Measurements from ENCODE around the gene CFDP1.

DNA sequence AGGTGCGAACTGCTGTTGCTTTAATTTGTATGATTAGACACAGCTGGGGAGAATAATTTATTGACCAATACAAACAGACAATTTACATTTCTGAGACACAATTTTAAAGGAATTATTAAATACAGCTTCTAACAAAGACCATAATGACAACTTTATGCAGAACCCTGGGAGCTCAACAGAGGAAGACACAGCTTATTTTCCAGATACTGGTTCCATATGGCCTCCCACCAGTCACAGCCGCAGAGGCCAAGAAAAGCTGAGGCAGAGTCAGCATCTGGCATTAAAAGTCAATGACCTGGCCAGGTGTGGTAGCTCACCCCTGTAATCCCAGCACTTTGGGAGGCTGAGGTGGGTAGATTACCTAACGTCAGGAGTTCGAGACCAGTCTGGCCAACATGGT, 115.8 kb downstream of the CFDP1 start:
- TF ChIP-seq, protein P1, sequence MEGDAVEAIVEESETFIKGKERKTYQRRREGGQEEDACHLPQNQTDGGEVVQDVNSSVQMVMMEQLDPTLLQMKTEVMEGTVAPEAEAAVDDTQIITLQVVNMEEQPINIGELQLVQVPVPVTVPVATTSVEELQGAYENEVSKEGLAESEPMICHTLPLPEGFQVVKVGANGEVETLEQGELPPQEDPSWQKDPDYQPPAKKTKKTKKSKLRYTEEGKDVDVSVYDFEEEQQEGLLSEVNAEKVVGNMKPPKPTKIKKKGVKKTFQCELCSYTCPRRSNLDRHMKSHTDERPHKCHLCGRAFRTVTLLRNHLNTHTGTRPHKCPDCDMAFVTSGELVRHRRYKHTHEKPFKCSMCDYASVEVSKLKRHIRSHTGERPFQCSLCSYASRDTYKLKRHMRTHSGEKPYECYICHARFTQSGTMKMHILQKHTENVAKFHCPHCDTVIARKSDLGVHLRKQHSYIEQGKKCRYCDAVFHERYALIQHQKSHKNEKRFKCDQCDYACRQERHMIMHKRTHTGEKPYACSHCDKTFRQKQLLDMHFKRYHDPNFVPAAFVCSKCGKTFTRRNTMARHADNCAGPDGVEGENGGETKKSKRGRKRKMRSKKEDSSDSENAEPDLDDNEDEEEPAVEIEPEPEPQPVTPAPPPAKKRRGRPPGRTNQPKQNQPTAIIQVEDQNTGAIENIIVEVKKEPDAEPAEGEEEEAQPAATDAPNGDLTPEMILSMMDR (IDR thresholded peaks at IDR 0.05; ENCODE audit: low read depth, low read length): no peak
- TF ChIP-seq POLR2A (IDR thresholded peaks at IDR 0.05; ENCODE audit: extremely low read depth, insufficient read length): no peak
- TF ChIP-seq, protein P2, sequence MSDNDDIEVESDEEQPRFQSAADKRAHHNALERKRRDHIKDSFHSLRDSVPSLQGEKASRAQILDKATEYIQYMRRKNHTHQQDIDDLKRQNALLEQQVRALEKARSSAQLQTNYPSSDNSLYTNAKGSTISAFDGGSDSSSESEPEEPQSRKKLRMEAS (IDR thresholded peaks at IDR 0.05; ENCODE audit: low read depth, low read length): no peak
- no peak for TF ChIP-seq MYC (IDR thresholded peaks at IDR 0.05; ENCODE audit: low read depth, low read length)
